GM12878 (cell line): ENCODE data around the gene DFFA. TPM values are rescaled to one million over a fixed set of nuclear protein-coding genes. Genes with fewer than 3 reads are reported as not detected.

Source experiments
- BCL11A ChIP-seq: IDR thresholded peaks from 2 replicates; pipeline ENCODE4 v1.6.1; 2011; ENCODE audit warnings: low read depth, low read length
- CBFB ChIP-seq: IDR thresholded peaks from 2 replicates; pipeline ENCODE4 v1.6.1; 2016; ENCODE audit warnings: antibody characterized with exemption, low read depth
- EGR1 ChIP-seq, 2 experiments: IDR thresholded peaks; 1 replicate in 1 of 2; 2 replicates in 1 of 2; pipeline ENCODE4 v1.6.1; 2011 to 2012; ENCODE audit warnings: low read depth in 2 of 2, low read length in 2 of 2, borderline replicate concordance in 1 of 2, mild to moderate bottlenecking in 1 of 2, moderate library complexity in 1 of 2
- GABPA ChIP-seq: IDR thresholded peaks from 2 replicates; pipeline ENCODE4 v1.6.1; 2014; ENCODE audit warnings: antibody characterized with exemption, low read depth, mild to moderate bottlenecking, inconsistent platforms
- HDGF ChIP-seq: fragments of 450-650 bp; IDR thresholded peaks from 2 replicates; pipeline ENCODE4 v1.6.1; 2016; ENCODE audit warnings: antibody characterized with exemption
- IKZF1 ChIP-seq: fragments of 450-650 bp; conservative IDR thresholded peaks from 2 replicates; pipeline ENCODE4 v1.6.1; 2017; ENCODE audit warnings: antibody characterized with exemption, mild to moderate bottlenecking
- MTA2 ChIP-seq: fragments of 450-650 bp; IDR thresholded peaks from 2 replicates; pipeline ENCODE4 v1.6.1; 2016; ENCODE audit warnings: low read depth, mild to moderate bottlenecking, moderate library complexity
- MXI1 ChIP-seq: fragments of 150-350 bp; IDR thresholded peaks from 2 replicates; pipeline ENCODE4 v1.6.1; 2011; ENCODE audit warnings: low read depth, mild to moderate bottlenecking, inconsistent platforms, low read length, improper control_type of control experiment
- RAD51 ChIP-seq: fragments of 450-650 bp; IDR thresholded peaks from 2 replicates; pipeline ENCODE4 v1.6.1; 2016; ENCODE audit warnings: moderate library complexity, mild to moderate bottlenecking, inconsistent platforms
- RELA ChIP-seq: fragments of 450-650 bp; IDR thresholded peaks from 2 replicates; pipeline ENCODE4 v1.8.0; 2014; ENCODE audit warnings: borderline replicate concordance; ENCODE audit not compliant: partially characterized antibody
- SIN3A ChIP-seq: IDR thresholded peaks from 2 replicates; pipeline ENCODE4 v1.6.1; 2012; ENCODE audit warnings: low read depth, low read length, improper control_type of control experiment
- SRF ChIP-seq, 2 experiments: IDR thresholded peaks; 2 replicates each; pipeline ENCODE4 v1.6.1; 2011; ENCODE audit warnings: low read depth in 2 of 2, low read length in 2 of 2, mild to moderate bottlenecking in 1 of 2, moderate library complexity in 1 of 2
- STAT1 ChIP-seq: fragments of 450-650 bp; conservative IDR thresholded peaks from 2 replicates; pipeline ENCODE4 v1.6.1; 2014; ENCODE audit warnings: antibody characterized with exemption, mild to moderate bottlenecking
- TCF7 ChIP-seq: IDR thresholded peaks from 2 replicates; pipeline ENCODE4 v1.6.1; 2014; ENCODE audit warnings: antibody characterized with exemption, borderline replicate concordance
- YBX1 ChIP-seq: fragments of 450-650 bp; IDR thresholded peaks from 2 replicates; pipeline ENCODE4 v1.6.1; 2016; ENCODE audit warnings: antibody characterized with exemption
- ZBED1 ChIP-seq: IDR thresholded peaks from 2 replicates; pipeline ENCODE4 v1.6.1; 2016; ENCODE audit warnings: borderline replicate concordance
- polyA plus RNA-seq, 11 experiments: library from polyadenylated mRNA; depleted of rRNA in 4 of 11; unstranded in 6 of 11; stranded (reverse) in 5 of 11; fragments of >200 nt; fragmentation: Nextera tagmentation in 4 of 11; fragmentation: Illumina TruSeq in 1 of 11; extraction: Ambion mirVana in 4 of 11; extraction: Trizol in 1 of 11; gene quantifications; 1 replicate in 1 of 11; 2 replicates in 10 of 11; pipeline versions ENCODE4 v1.2.1 to v1.2.3, GENCODE V29; 2011 to 2016; ENCODE audit warnings: inconsistent platforms in 2 of 11, missing spikeins in 2 of 11, low read depth in 1 of 11
- total RNA-seq, 4 experiments: library from RNA; depleted of rRNA in 3 of 4; stranded (reverse); fragments of >200 nt in 3 of 4; fragmentation: Illumina TruSeq in 1 of 4; extraction: Trizol in 1 of 4; gene quantifications; 2 replicates each; pipeline versions ENCODE4 v1.2.1 to v1.2.3, GENCODE V29; 2013 to 2021
- TF ChIP-seq, protein P1 (sequence below): fragments of 450-650 bp; IDR thresholded peaks from 2 replicates; pipeline ENCODE4 v1.6.1; 2017; ENCODE audit warnings: antibody characterized with exemption, mild to moderate bottlenecking, moderate library complexity
- TF ChIP-seq, protein P2 (sequence below): IDR thresholded peaks from 2 replicates; pipeline ENCODE4 v1.6.1; 2011; ENCODE audit warnings: low read depth, low read length, improper control_type of control experiment, borderline replicate concordance
- TF ChIP-seq, protein P3 (sequence below): fragments of 450-650 bp; IDR thresholded peaks from 2 replicates; pipeline ENCODE4 v1.6.1; 2017; ENCODE audit warnings: mild to moderate bottlenecking, moderate library complexity

The DFFA gene
- total and polyA plus RNA-seq, 10 of the 15 experiments (the other 5 are each of a cell fraction or from before 2014, with no cell fraction given): 37.4 to 83.8 (median 52.4) TPM

DNA sequence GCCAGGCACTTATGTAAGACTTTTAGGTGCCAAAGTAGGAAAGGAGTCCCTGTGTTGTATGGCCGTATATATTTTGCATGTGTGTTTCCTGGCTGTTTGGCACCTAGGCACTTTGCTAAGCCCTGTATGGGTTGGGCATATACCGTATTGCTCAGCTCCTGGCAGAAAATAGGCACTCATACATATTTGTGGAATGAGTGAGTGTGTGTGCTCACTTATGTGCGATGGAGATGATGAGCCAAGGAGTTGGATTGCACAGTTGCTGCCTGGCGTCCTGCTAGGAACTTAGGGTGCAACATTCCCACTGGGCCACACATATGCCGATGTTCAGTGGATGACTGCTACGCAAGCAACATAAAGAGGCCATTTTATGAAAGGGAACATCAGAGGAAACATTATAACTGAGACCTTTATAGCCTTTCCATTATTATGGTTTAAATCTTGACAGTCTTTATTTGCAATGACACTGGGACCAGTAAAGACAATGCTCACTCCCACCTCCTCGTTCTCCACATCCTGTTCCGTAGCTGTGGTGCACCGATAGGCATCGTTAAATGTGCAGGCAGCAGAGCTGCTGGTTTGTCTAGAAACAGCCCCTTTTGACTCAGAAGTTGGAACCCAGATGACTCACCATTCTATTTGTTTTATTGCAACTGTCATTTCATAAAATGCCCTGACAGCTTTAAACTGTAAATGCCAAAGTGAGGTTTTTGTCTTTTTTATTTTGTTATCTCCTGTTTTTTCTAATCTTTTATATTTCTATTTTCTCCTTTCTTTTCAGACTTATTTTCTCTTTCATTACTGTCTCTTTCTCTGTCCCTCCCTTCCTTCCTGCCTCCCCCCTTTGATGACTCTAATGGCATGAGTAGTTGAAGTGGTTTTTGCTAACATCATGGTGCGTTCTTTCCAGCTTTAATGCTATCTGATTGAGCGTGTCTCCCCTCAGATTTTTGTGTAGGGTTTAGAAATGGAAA, 38.5 kb upstream of the DFFA start (continued):
- TF ChIP-seq, protein P1, sequence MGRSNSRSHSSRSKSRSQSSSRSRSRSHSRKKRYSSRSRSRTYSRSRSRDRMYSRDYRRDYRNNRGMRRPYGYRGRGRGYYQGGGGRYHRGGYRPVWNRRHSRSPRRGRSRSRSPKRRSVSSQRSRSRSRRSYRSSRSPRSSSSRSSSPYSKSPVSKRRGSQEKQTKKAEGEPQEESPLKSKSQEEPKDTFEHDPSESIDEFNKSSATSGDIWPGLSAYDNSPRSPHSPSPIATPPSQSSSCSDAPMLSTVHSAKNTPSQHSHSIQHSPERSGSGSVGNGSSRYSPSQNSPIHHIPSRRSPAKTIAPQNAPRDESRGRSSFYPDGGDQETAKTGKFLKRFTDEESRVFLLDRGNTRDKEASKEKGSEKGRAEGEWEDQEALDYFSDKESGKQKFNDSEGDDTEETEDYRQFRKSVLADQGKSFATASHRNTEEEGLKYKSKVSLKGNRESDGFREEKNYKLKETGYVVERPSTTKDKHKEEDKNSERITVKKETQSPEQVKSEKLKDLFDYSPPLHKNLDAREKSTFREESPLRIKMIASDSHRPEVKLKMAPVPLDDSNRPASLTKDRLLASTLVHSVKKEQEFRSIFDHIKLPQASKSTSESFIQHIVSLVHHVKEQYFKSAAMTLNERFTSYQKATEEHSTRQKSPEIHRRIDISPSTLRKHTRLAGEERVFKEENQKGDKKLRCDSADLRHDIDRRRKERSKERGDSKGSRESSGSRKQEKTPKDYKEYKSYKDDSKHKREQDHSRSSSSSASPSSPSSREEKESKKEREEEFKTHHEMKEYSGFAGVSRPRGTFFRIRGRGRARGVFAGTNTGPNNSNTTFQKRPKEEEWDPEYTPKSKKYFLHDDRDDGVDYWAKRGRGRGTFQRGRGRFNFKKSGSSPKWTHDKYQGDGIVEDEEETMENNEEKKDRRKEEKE: no peak
- TF ChIP-seq RAD51: no peak; the same call in 1 of the 2 replicates
- peak; percentile 100 for TF ChIP-seq BCL11A
- peak; percentile 74 for TF ChIP-seq GABPA
- TF ChIP-seq SRF (IDR thresholded peaks at IDR 0.05; ENCODE audit: low read depth in 2 of 2, low read length in 2 of 2): peak in 1 of 2 experiments; percentile 62; a peak in 1 of 4 replicates
- TF ChIP-seq RELA: peak; percentile 12
- peak; percentile 69; the same call in 1 of the 2 replicates for TF ChIP-seq TCF7
- TF ChIP-seq, protein P2, sequence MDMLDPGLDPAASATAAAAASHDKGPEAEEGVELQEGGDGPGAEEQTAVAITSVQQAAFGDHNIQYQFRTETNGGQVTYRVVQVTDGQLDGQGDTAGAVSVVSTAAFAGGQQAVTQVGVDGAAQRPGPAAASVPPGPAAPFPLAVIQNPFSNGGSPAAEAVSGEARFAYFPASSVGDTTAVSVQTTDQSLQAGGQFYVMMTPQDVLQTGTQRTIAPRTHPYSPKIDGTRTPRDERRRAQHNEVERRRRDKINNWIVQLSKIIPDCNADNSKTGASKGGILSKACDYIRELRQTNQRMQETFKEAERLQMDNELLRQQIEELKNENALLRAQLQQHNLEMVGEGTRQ: no peak
- 0 out of 2 replicates have a peak, but pooled peaks have one; percentile 14 for TF ChIP-seq HDGF
- peak in 1 of 2 experiments; percentile 50; a peak in 1 of 3 replicates for TF ChIP-seq EGR1 (IDR thresholded peaks at IDR 0.05; ENCODE audit: borderline replicate concordance in 1 of 2, low read depth in 2 of 2, low read length in 2 of 2)
- no peak for TF ChIP-seq SIN3A
- TF ChIP-seq CBFB: peak; percentile 57; the same call in 1 of the 2 replicates
- TF ChIP-seq YBX1: no peak
- 0 out of 2 replicates have a peak, but pooled peaks have one; percentile 23 for TF ChIP-seq ZBED1
- TF ChIP-seq MXI1: no peak; the same call in 1 of the 2 replicates
- TF ChIP-seq, protein P3, sequence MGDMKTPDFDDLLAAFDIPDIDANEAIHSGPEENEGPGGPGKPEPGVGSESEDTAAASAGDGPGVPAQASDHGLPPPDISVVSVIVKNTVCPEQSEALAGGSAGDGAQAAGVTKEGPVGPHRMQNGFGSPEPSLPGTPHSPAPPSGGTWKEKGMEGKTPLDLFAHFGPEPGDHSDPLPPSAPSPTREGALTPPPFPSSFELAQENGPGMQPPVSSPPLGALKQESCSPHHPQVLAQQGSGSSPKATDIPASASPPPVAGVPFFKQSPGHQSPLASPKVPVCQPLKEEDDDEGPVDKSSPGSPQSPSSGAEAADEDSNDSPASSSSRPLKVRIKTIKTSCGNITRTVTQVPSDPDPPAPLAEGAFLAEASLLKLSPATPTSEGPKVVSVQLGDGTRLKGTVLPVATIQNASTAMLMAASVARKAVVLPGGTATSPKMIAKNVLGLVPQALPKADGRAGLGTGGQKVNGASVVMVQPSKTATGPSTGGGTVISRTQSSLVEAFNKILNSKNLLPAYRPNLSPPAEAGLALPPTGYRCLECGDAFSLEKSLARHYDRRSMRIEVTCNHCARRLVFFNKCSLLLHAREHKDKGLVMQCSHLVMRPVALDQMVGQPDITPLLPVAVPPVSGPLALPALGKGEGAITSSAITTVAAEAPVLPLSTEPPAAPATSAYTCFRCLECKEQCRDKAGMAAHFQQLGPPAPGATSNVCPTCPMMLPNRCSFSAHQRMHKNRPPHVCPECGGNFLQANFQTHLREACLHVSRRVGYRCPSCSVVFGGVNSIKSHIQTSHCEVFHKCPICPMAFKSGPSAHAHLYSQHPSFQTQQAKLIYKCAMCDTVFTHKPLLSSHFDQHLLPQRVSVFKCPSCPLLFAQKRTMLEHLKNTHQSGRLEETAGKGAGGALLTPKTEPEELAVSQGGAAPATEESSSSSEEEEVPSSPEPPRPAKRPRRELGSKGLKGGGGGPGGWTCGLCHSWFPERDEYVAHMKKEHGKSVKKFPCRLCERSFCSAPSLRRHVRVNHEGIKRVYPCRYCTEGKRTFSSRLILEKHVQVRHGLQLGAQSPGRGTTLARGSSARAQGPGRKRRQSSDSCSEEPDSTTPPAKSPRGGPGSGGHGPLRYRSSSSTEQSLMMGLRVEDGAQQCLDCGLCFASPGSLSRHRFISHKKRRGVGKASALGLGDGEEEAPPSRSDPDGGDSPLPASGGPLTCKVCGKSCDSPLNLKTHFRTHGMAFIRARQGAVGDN: peak; percentile 62; the same call in 1 of the 2 replicates
- peak; percentile 99 for TF ChIP-seq MTA2
- peak; percentile 76 for TF ChIP-seq IKZF1
- no peak for TF ChIP-seq STAT1
